Measurements from ENCODE around the gene DENND1C.

DENND1C gene

GRCh38 chr19:6442087-6442688 is 39.4 kb downstream of the DENND1C start:
- no peaks in the 10 kb centered on the region for H3K27me3 ChIP-seq (replicated peaks; ENCODE audit: control insufficient read depth, insufficient read depth, low read length)
- TF ChIP-seq CTCF (IDR thresholded peaks at IDR 0.05; ENCODE audit: insufficient read depth, low read length, poor library complexity, severe bottlenecking): no peak
- DNase-seq (ENCODE audit: extremely low read depth, insufficient read length): no peak
- peaks cover 10% of the 10 kb centered on the region for H3K36me3 ChIP-seq (ENCODE audit: control insufficient read depth, insufficient read depth, low read length)
- H3K4me3 ChIP-seq (replicated peaks; ENCODE audit: low read depth, low read length): no peak overlapping the region

- H3K27me3 ChIP-seq (replicated peaks; ENCODE audit: control insufficient read depth, insufficient read depth, low read length): no peaks in the 10 kb centered on the region
- no peak overlapping the region for H3K4me3 ChIP-seq (replicated peaks; ENCODE audit: low read depth, low read length)
- H3K36me3 ChIP-seq (ENCODE audit: control insufficient read depth, insufficient read depth, low read length): peaks cover 10% of the 10 kb centered on the region
- no peak for DNase-seq (ENCODE audit: extremely low read depth, insufficient read length)
- TF ChIP-seq CTCF (IDR thresholded peaks at IDR 0.05; ENCODE audit: insufficient read depth, low read length, poor library complexity, severe bottlenecking): no peak
These were observed 40.7 kb downstream of the DENND1C start for GRCh38 chr19:6440905-6441304.

- no peak for DNase-seq (ENCODE audit: extremely low read depth, insufficient read length)
- Histone ChIP-seq H3K27me3 (replicated peaks; ENCODE audit: control insufficient read depth, insufficient read depth, low read length) (no peaks in the 10 kb centered on the region), H3K4me3 (replicated peaks; ENCODE audit: low read depth, low read length) (no peak overlapping the region), H3K36me3 (ENCODE audit: control insufficient read depth, insufficient read depth, low read length) (peaks cover 8% of the 10 kb centered on the region)
- TF ChIP-seq CTCF (IDR thresholded peaks at IDR 0.05; ENCODE audit: insufficient read depth, low read length, poor library complexity, severe bottlenecking): no peak
These were observed 41.8 kb downstream of the DENND1C start for GRCh38 chr19:6439743-6440142.

- Histone ChIP-seq H3K36me3 (ENCODE audit: control insufficient read depth, insufficient read depth, low read length) (no peaks in the 10 kb centered on the region), H3K27me3 (replicated peaks; ENCODE audit: control insufficient read depth, insufficient read depth, low read length) (no peaks in the 10 kb centered on the region), H3K4me3 (replicated peaks; ENCODE audit: low read depth, low read length) (no peak within 1 kb of the TSS)
- TF ChIP-seq CTCF (IDR thresholded peaks at IDR 0.05; ENCODE audit: insufficient read depth, low read length, poor library complexity, severe bottlenecking): no peak
- no peak for DNase-seq (ENCODE audit: extremely low read depth, insufficient read length)
These were observed 47.9 kb downstream of the DENND1C start, which contains the start of gene SLC25A41 for GRCh38 chr19:6433663-6434062. Gene SLC25A41 (minus strand): TSS chr19:6433763. CDS start chr19:6433693, 70 bp downstream.

GRCh38 chr19:6433165-6433564 is 48.4 kb downstream of the DENND1C start:
- TF ChIP-seq CTCF (IDR thresholded peaks at IDR 0.05; ENCODE audit: insufficient read depth, low read length, poor library complexity, severe bottlenecking): no peak
- Histone ChIP-seq H3K4me3 (replicated peaks; ENCODE audit: low read depth, low read length) (no peak overlapping the region), H3K36me3 (ENCODE audit: control insufficient read depth, insufficient read depth, low read length) (no peaks in the 10 kb centered on the region), H3K27me3 (replicated peaks; ENCODE audit: control insufficient read depth, insufficient read depth, low read length) (no peaks in the 10 kb centered on the region)
- no peak for DNase-seq (ENCODE audit: extremely low read depth, insufficient read length)

GRCh38 chr19:6431891-6432290 is 49.7 kb downstream of the DENND1C start:
- no peak for DNase-seq (ENCODE audit: extremely low read depth, insufficient read length)
- Histone ChIP-seq H3K36me3 (ENCODE audit: control insufficient read depth, insufficient read depth, low read length) (no peaks in the 10 kb centered on the region), H3K4me3 (replicated peaks; ENCODE audit: low read depth, low read length) (no peak overlapping the region), H3K27me3 (replicated peaks; ENCODE audit: control insufficient read depth, insufficient read depth, low read length) (no peaks in the 10 kb centered on the region)
- TF ChIP-seq CTCF (IDR thresholded peaks at IDR 0.05; ENCODE audit: insufficient read depth, low read length, poor library complexity, severe bottlenecking): no peak

All from GM06990 (cell line).